Gastroesophageal sphincter (tissue), 3 donors: ENCODE data around the gene ITGA11.

ENCODE experiments used
- EP300 ChIP-seq: sonication (generic); formaldehyde crosslinking; IDR thresholded peaks from one replicate; pipeline ENCODE4 v1.6.1; 2017; ENCODE audit warnings: antibody characterized with exemption, mild to moderate bottlenecking
- POLR2A ChIP-seq, 2 donors: fragments of 450-650 bp; IDR thresholded peaks; one replicate each; pipeline ENCODE4 v1.6.1; 2017; ENCODE audit warnings: antibody characterized with exemption in 2 of 2, mild to moderate bottlenecking in 2 of 2, moderate library complexity in 1 of 2
- TF ChIP-seq, protein P1 (sequence below), 4 experiments: fragments of 200-600 bp in 2 of 4; fragments of 450-650 bp in 2 of 4; sonication (generic) in 1 of 4; IDR thresholded peaks; one replicate each; pipeline ENCODE4 v1.5.1; 2017 to 2019; ENCODE audit warnings: antibody characterized with exemption in 4 of 4, mild to moderate bottlenecking in 2 of 4, moderate library complexity in 2 of 4

- TF ChIP-seq POLR2A (IDR thresholded peaks at IDR 0.05) (no peak), EP300 (no peak)
- TF ChIP-seq, protein P1, sequence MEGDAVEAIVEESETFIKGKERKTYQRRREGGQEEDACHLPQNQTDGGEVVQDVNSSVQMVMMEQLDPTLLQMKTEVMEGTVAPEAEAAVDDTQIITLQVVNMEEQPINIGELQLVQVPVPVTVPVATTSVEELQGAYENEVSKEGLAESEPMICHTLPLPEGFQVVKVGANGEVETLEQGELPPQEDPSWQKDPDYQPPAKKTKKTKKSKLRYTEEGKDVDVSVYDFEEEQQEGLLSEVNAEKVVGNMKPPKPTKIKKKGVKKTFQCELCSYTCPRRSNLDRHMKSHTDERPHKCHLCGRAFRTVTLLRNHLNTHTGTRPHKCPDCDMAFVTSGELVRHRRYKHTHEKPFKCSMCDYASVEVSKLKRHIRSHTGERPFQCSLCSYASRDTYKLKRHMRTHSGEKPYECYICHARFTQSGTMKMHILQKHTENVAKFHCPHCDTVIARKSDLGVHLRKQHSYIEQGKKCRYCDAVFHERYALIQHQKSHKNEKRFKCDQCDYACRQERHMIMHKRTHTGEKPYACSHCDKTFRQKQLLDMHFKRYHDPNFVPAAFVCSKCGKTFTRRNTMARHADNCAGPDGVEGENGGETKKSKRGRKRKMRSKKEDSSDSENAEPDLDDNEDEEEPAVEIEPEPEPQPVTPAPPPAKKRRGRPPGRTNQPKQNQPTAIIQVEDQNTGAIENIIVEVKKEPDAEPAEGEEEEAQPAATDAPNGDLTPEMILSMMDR (IDR thresholded peaks at IDR 0.05), result no peak
Observed at GRCh38 chr15:68292157-68292781, 139.7 kb downstream of the ITGA11 start.
